Measurements from ENCODE around the gene KIFC1.
"Not testable (repeated sequence)": the region's sequence is repeated elsewhere in the genome, so short reads cannot be mapped to it uniquely, and the experiment has no call there.

The KIFC1 gene

GRCh38 chr6:33371901-33372300 is 19.7 kb upstream of the KIFC1 start:
- not testable (repeated sequence) for H3K4me3 ChIP-seq (ENCODE audit: low read depth, low read length); H3K9ac ChIP-seq (ENCODE audit: low read length); H3K79me2 ChIP-seq (ENCODE audit: control insufficient read depth, insufficient read depth, low read length, poor library complexity); H2AFZ ChIP-seq (ENCODE audit: insufficient read depth, low read length, poor library complexity); H2AK5ac ChIP-seq (ENCODE audit: low read length); H3K79me1 ChIP-seq (ENCODE audit: low read length); H4K91ac ChIP-seq (ENCODE audit: low read depth, low read length); H3K9me3 ChIP-seq (ENCODE audit: insufficient read depth, low read depth, low read length); H3K14ac ChIP-seq (ENCODE audit: low read length); H4K12ac ChIP-seq (ENCODE audit: low read depth, low read length); H3K18ac ChIP-seq (ENCODE audit: low read length); H2BK5ac ChIP-seq (ENCODE audit: low read depth, low read length, poor library complexity); H3K4me2 ChIP-seq (ENCODE audit: low read length); H3K23ac ChIP-seq (ENCODE audit: low read length); DNase-seq; H3K4me1 ChIP-seq (ENCODE audit: control insufficient read depth in 1 of 2, insufficient read depth in 2 of 2, low read length in 2 of 2); H3K36me3 ChIP-seq (ENCODE audit: control insufficient read depth in 1 of 2, insufficient read depth in 2 of 2, low read length in 2 of 2); H4K8ac ChIP-seq (ENCODE audit: low read depth, low read length); H3K27me3 ChIP-seq (ENCODE audit: insufficient read depth, low read length); H2BK120ac ChIP-seq (ENCODE audit: insufficient read depth, low read length, poor library complexity); H3K27ac ChIP-seq (ENCODE audit: low read depth, low read length); H2BK12ac ChIP-seq (ENCODE audit: low read length); H3K4ac ChIP-seq (ENCODE audit: low read depth, low read length)
- no CpG with 5 or more reads among the region's 8 CpGs for WGBS (ENCODE audit: extremely low coverage, insufficient coverage, insufficient read length)

- no peaks in the 10 kb centered on the region for H3K9me3 ChIP-seq (ENCODE audit: insufficient read depth, low read depth, low read length)
- WGBS (ENCODE audit: extremely low coverage, insufficient coverage, insufficient read length) = no CpG with 5 or more reads among the region's 5 CpGs
- H3K4ac ChIP-seq (ENCODE audit: low read depth, low read length) = no peak overlapping the region
These were observed 19.0 kb upstream of the KIFC1 start for GRCh38 chr6:33372526-33373123.

GRCh38 chr6:33373960-33374910 is 17.4 kb upstream of the KIFC1 start:
- peak overlapping the region; percentile 44 for H3K14ac ChIP-seq (ENCODE audit: low read length)
- H2BK120ac ChIP-seq (ENCODE audit: insufficient read depth, low read length, poor library complexity) = peak overlapping the region; percentile 76
- WGBS (ENCODE audit: extremely low coverage, insufficient coverage, insufficient read length) = no CpG with 5 or more reads among the region's 8 CpGs
- no peaks in the 10 kb centered on the region for H3K9me3 ChIP-seq (ENCODE audit: insufficient read depth, low read depth, low read length)
- peak overlapping the region; percentile 34 for H3K27ac ChIP-seq (ENCODE audit: low read depth, low read length)
- no peak overlapping the region for H3K4ac ChIP-seq (ENCODE audit: low read depth, low read length)
- no peaks in the 10 kb centered on the region for H3K79me1 ChIP-seq (ENCODE audit: low read length)
- H3K4me3 ChIP-seq (ENCODE audit: low read depth, low read length) = no peak overlapping the region
- no peak overlapping the region for H3K18ac ChIP-seq (ENCODE audit: low read length)
- H4K8ac ChIP-seq (ENCODE audit: low read depth, low read length) = no peak overlapping the region
- H2BK5ac ChIP-seq (ENCODE audit: low read depth, low read length, poor library complexity) = peak overlapping the region; percentile 31
- H3K27me3 ChIP-seq (ENCODE audit: insufficient read depth, low read length) = no peaks in the 10 kb centered on the region
- peak overlapping the region; percentile 14 for H4K91ac ChIP-seq (ENCODE audit: low read depth, low read length)
- no peak overlapping the region for H2AK5ac ChIP-seq (ENCODE audit: low read length)
- H4K12ac ChIP-seq (ENCODE audit: low read depth, low read length) = no peak overlapping the region
- H3K36me3 ChIP-seq (ENCODE audit: control insufficient read depth in 1 of 2, insufficient read depth in 2 of 2, low read length in 2 of 2) = no peaks in the 10 kb centered on the region
- H3K4me2 ChIP-seq (ENCODE audit: low read length) = no peak overlapping the region
- H2BK12ac ChIP-seq (ENCODE audit: low read length) = no peak overlapping the region
- no peak overlapping the region for H3K23ac ChIP-seq (ENCODE audit: low read length)
- H2AFZ ChIP-seq (ENCODE audit: insufficient read depth, low read length, poor library complexity) = no peak overlapping the region
- H3K4me1 ChIP-seq (ENCODE audit: control insufficient read depth in 1 of 2, insufficient read depth in 2 of 2, low read length in 2 of 2) = no peaks in the 10 kb centered on the region
- H3K9ac ChIP-seq (ENCODE audit: low read length) = no peak overlapping the region
- peak in 1 of 2 donors; percentile 30 for DNase-seq
- no peaks in the 10 kb centered on the region for H3K79me2 ChIP-seq (ENCODE audit: control insufficient read depth, insufficient read depth, low read length, poor library complexity)

More at GRCh38 chr6:33372526-33373123, 19.0 kb upstream of the KIFC1 start:
- H2AK5ac ChIP-seq (ENCODE audit: low read length) = no peak overlapping the region
- H3K79me2 ChIP-seq (ENCODE audit: control insufficient read depth, insufficient read depth, low read length, poor library complexity) = no peaks in the 10 kb centered on the region
- no peak overlapping the region for H3K23ac ChIP-seq (ENCODE audit: low read length)
- H2BK5ac ChIP-seq (ENCODE audit: low read depth, low read length, poor library complexity) = no peak overlapping the region
- no peak overlapping the region for H3K14ac ChIP-seq (ENCODE audit: low read length)
- no peak overlapping the region for H3K4me3 ChIP-seq (ENCODE audit: low read depth, low read length)
- no peak overlapping the region for H2BK120ac ChIP-seq (ENCODE audit: insufficient read depth, low read length, poor library complexity)
- no peaks in the 10 kb centered on the region for H3K4me1 ChIP-seq (ENCODE audit: control insufficient read depth in 1 of 2, insufficient read depth in 2 of 2, low read length in 2 of 2)
- H2BK12ac ChIP-seq (ENCODE audit: low read length) = no peak overlapping the region
- no peak overlapping the region for H4K91ac ChIP-seq (ENCODE audit: low read depth, low read length)
- H4K8ac ChIP-seq (ENCODE audit: low read depth, low read length) = no peak overlapping the region
- no peak overlapping the region for H4K12ac ChIP-seq (ENCODE audit: low read depth, low read length)
- no peak overlapping the region for H3K18ac ChIP-seq (ENCODE audit: low read length)
- H3K27me3 ChIP-seq (ENCODE audit: insufficient read depth, low read length) = no peaks in the 10 kb centered on the region
- no peak overlapping the region for H3K4me2 ChIP-seq (ENCODE audit: low read length)
- H3K9ac ChIP-seq (ENCODE audit: low read length) = no peak overlapping the region
- H2AFZ ChIP-seq (ENCODE audit: insufficient read depth, low read length, poor library complexity) = no peak overlapping the region
- no peak overlapping the region for H3K27ac ChIP-seq (ENCODE audit: low read depth, low read length)
- no peaks in the 10 kb centered on the region for H3K79me1 ChIP-seq (ENCODE audit: low read length)
- no peaks in the 10 kb centered on the region for H3K36me3 ChIP-seq (ENCODE audit: control insufficient read depth in 1 of 2, insufficient read depth in 2 of 2, low read length in 2 of 2)
- no peak for DNase-seq

- Histone ChIP-seq H3K79me2 (ENCODE audit: control insufficient read depth, insufficient read depth, low read length, poor library complexity) (no peaks in the 10 kb centered on the region), H2AK5ac (ENCODE audit: low read length) (no peak overlapping the region), H4K91ac (ENCODE audit: low read depth, low read length) (no peak overlapping the region), H3K36me3 (ENCODE audit: control insufficient read depth in 1 of 2, insufficient read depth in 2 of 2, low read length in 2 of 2) (no peaks in the 10 kb centered on the region), H3K4me1 (ENCODE audit: control insufficient read depth in 1 of 2, insufficient read depth in 2 of 2, low read length in 2 of 2) (no peaks in the 10 kb centered on the region), H2BK12ac (ENCODE audit: low read length) (no peak overlapping the region), H3K23ac (ENCODE audit: low read length) (no peak overlapping the region), H4K8ac (ENCODE audit: low read depth, low read length) (no peak overlapping the region), H3K4me2 (ENCODE audit: low read length) (no peak overlapping the region), H3K9me3 (ENCODE audit: insufficient read depth, low read depth, low read length) (no peaks in the 10 kb centered on the region), H3K14ac (ENCODE audit: low read length) (no peak overlapping the region), H3K4me3 (ENCODE audit: low read depth, low read length) (no peak overlapping the region), H2BK120ac (ENCODE audit: insufficient read depth, low read length, poor library complexity) (no peak overlapping the region), H2AFZ (ENCODE audit: insufficient read depth, low read length, poor library complexity) (no peak overlapping the region), H2BK5ac (ENCODE audit: low read depth, low read length, poor library complexity) (no peak overlapping the region), H3K4ac (ENCODE audit: low read depth, low read length) (no peak overlapping the region), H3K27ac (ENCODE audit: low read depth, low read length) (no peak overlapping the region), H3K18ac (ENCODE audit: low read length) (no peak overlapping the region), H4K12ac (ENCODE audit: low read depth, low read length) (no peak overlapping the region), H3K27me3 (ENCODE audit: insufficient read depth, low read length) (no peaks in the 10 kb centered on the region), H3K9ac (ENCODE audit: low read length) (no peak overlapping the region), H3K79me1 (ENCODE audit: low read length) (no peaks in the 10 kb centered on the region)
- no CpG with 5 or more reads among the region's 9 CpGs for WGBS (ENCODE audit: extremely low coverage, insufficient coverage, insufficient read length)
- no peak for DNase-seq
These were observed 16.4 kb upstream of the KIFC1 start for GRCh38 chr6:33375143-33375671.

Data from trophoblast cell (in vitro differentiated cells and primary cell).